Fibroblast of skin of left quadriceps (primary cell): ENCODE results near the gene AMBP.
"Not testable (repeated sequence)": the region's sequence is repeated elsewhere in the genome, so short reads cannot be mapped to it uniquely, and the experiment has no call there.

ENCODE experiments used
- DNase-seq, 2 experiments: peaks; one replicate each; pipeline ENCODE4 v3.0.0-alpha.2; 2013; ENCODE audit warnings: low read depth in 2 of 2

Gene AMBP

GRCh38 chr9:114051281-114051680 lies 26.8 kb downstream of the AMBP start:
- DNase-seq = no peak

- no peak for DNase-seq
Measured at GRCh38 chr9:114050646-114051045, 27.5 kb downstream of the AMBP start.

- no peak for DNase-seq
Measured at GRCh38 chr9:114050226-114050568, 27.9 kb downstream of the AMBP start.

GRCh38 chr9:114049441-114050225 lies 28.5 kb downstream of the AMBP start:
- DNase-seq = no peak

- DNase-seq = no peak
Measured at GRCh38 chr9:114048533-114049415, 29.3 kb downstream of the AMBP start.

- no peak for DNase-seq
Measured at GRCh38 chr9:114047717-114048116, 30.4 kb downstream of the AMBP start.

GRCh38 chr9:114046875-114047274 lies 31.2 kb downstream of the AMBP start:
- peak; percentile 56 to 60 for DNase-seq

- no peak for DNase-seq
Measured at GRCh38 chr9:114046237-114046755, 31.8 kb downstream of the AMBP start.

GRCh38 chr9:114043660-114044059 lies 34.4 kb downstream of the AMBP start:
- DNase-seq = not testable (repeated sequence)

GRCh38 chr9:114039484-114039883 lies 38.6 kb downstream of the AMBP start:
- no peak for DNase-seq

- no peak for DNase-seq
Measured at GRCh38 chr9:114038724-114039313, 39.3 kb downstream of the AMBP start.

- no peak for DNase-seq
Measured at GRCh38 chr9:114037961-114038723, 40.0 kb downstream of the AMBP start.

- DNase-seq = no peak
Measured at GRCh38 chr9:114037249-114037648, 40.9 kb downstream of the AMBP start.

GRCh38 chr9:114035845-114036801 lies 42.0 kb downstream of the AMBP start:
- no peak for DNase-seq

GRCh38 chr9:114035221-114035844 lies 42.8 kb downstream of the AMBP start:
- no peak for DNase-seq

GRCh38 chr9:114034661-114035062 lies 43.4 kb downstream of the AMBP start:
- no peak for DNase-seq

- DNase-seq = no peak
Measured at GRCh38 chr9:114034196-114034595, 43.9 kb downstream of the AMBP start.

- DNase-seq = no peak
Measured at GRCh38 chr9:114033397-114034103, 44.5 kb downstream of the AMBP start.
